Measurements from ENCODE around the gene FOXJ3.

GRCh38 chr1:42195841-42196240, 139.2 kb downstream of the FOXJ3 start:
- TF ChIP-seq POLR2A (IDR thresholded peaks at IDR 0.05) (no peak), CTCF (IDR thresholded peaks at IDR 0.05 in 4 of 5, conservative IDR thresholded peaks at IDR 0.05 in 1 of 5) (no peak)
